Activated CD4-positive, alpha-beta T cell treated with anti-CD3 and anti-CD28 coated beads, Interleukin-2, amount 50 U/mL, for 4 hours (primary cell): ENCODE measurements around the gene CDK9.
"Not testable (repeated sequence)": the region's sequence is repeated elsewhere in the genome, so short reads cannot be mapped to it uniquely, and the experiment has no call there.

Experiments used
- DNase-seq, 2 experiments: peaks; one replicate each; pipeline ENCODE4 v3.0.0-alpha.2; 2020

The CDK9 gene

GRCh38 chr9:127828262-127829031 is 42.6 kb downstream of the CDK9 start:
- DNase-seq, result no peak

GRCh38 chr9:127829205-127829906 is 43.5 kb downstream of the CDK9 start:
- no peak for DNase-seq

DNA sequence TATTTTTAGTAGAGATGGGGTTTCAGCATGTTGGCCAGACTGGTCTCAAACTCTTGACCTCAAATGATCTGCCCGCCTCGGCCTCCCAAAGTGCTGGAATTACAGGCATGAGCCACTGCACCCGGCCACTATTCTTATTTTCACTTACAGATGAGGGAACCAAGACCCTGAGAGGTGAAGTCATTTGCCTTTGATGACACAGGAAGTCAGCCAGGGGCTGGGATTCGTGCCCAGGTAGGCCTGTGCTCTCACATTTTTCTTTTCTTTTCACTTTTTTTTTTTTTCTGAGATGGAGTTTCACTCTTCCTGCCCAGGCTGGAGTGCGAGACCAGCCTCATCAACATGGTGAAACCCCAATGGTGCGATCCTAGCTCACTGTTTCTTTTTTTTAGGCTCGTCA is 46.4 kb downstream of the CDK9 start:
- no peak for DNase-seq

- DNase-seq, result no peak
Measured at GRCh38 chr9:127833555-127833954, 47.7 kb downstream of the CDK9 start.

DNA sequence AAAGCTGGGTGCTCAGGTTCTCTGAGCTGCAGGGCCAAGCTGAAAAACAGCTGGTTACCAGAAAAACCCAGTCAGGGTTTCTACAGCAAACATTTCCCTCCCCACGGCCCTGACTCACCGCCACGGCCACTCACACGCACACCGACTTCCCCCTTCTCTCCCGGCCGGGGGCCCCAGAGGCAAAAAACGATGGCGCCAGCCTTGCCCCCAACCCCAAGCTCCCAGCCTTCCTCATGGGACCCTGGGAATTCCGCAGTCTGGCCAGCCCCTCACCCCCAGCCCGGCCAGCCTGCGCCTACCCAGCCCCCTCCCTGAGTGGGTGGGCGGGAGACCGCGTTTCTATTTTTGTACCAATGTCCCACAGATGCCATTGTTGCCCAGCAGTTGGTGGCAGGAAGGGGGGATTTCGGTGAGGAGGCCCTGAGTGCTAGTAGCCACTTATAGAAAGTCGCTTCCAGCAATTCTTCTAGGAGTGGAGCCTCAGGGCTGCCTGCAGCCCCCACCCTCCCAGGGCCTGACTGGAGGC is 50.2 kb downstream of the CDK9 start:
- DNase-seq, result no peak

DNA sequence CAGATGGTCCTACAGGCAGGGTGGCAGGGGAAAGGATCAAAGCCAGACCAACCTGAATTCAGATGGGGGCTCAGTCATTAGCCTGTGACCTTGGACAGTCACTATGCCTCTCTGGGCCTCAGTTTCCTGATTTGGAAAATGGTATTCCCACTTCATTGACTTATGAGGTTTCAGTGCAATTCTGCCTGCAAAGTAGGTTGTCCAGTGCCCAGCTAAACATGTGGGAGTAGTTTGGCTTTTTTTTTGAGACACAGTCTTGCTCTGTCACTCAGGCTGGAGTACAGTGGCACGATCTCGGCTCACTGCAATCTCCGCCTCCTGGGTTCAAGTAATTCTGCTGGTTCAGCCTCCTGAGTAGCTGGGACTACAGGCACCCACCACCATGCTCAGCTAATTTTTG is 50.7 kb downstream of the CDK9 start:
- DNase-seq, result not testable (repeated sequence)

DNA sequence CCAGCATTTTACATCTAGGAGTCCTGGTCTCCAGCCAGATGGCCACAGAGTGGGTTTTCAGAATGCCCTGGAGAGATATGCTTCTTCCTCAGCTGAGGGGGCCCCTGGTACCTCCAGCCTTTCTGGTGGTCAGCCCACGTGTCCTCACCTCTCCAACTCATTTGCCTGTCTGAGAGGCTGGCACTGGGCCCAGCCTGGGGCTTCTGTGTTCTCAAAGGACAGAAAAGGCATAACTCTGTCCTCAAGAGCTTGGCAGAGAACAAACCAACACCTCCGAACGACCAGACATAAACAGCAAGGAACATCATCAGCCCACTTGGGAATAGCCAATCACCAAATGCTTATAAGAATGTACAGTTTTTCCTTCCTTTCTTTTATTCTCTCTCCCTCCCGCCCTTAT is 51.5 kb downstream of the CDK9 start:
- DNase-seq, result no peak

GRCh38 chr9:127838375-127839078 is 52.7 kb downstream of the CDK9 start:
- no peak for DNase-seq
